K562 (cell line): ENCODE data around the gene TSSK6. TPM values are rescaled to one million over a fixed set of nuclear protein-coding genes. Genes with fewer than 3 reads are reported as not detected.

Experiments used
- ATAC-seq: fragments of 200-7000 bp; cut with Tn5 transposase; 3 replicates; pipeline ENCODE4 v1.9.1; 2020; ENCODE audit warnings: moderate library complexity
- BruUV-seq: library from RNA; stranded (reverse); fragments of 400-500 nt; replicated peaks from 2 replicates; lab custom pipeline; 2021; lab: Mats Ljungman, UMichigan
- CTCF ChIA-PET: fragments of 300-600 bp; formaldehyde crosslinking; extraction: SDS; loops from one replicate; lab custom pipeline; 2021; ENCODE audit warnings: low intra/inter-chr PET ratio; lab: Yijun Ruan, JAX
- POLR2A ChIA-PET: fragments of 300-600, 350-650 bp; sonication (Branson Sonifier 250); formaldehyde crosslinking; extraction: SDS; loops from one replicate; lab custom pipeline; 2021; ENCODE audit warnings: antibody characterized with exemption, inconsistent platforms; lab: Yijun Ruan, JAX
- DNase-seq, 4 experiments: peaks; one replicate each; pipeline versions ENCODE4 v3.0.0 to v3.0.0-alpha.2; 2011 to 2018; ENCODE audit warnings: low spot score in 3 of 4, mixed read lengths in 3 of 4; ENCODE audit errors: extremely low read depth in 1 of 4
- FAIRE-seq: peaks from 2 replicates; lab custom pipeline; 2011; peaks lifted over from hg19 to GRCh38; lab: Jason Lieb, UNC
- H2AFZ ChIP-seq: 2 replicates; pipeline ENCODE4 v1.6.0; 2011; ENCODE audit warnings: low read depth, low read length, control low read depth, inconsistent platforms
- H3K27ac ChIP-seq: fragments of 200-600 bp; 3 replicates; pipeline ENCODE4 v1.8.0; 2011; ENCODE audit warnings: low read depth, mild to moderate bottlenecking, control low read depth, inconsistent platforms, low read length, moderate library complexity, mixed read lengths; ENCODE audit errors: extremely low read depth
- H3K27me3 ChIP-seq, 2 experiments: fragments of 300-600 bp in 1 of 2; 2 replicates in 1 of 2; 3 replicates in 1 of 2; pipeline versions ENCODE4 v1.6.0 to v1.8.0; 2011; ENCODE audit warnings: inconsistent platforms in 2 of 2, low read length in 2 of 2, mild to moderate bottlenecking in 1 of 2, mixed read lengths in 1 of 2, moderate library complexity in 1 of 2; ENCODE audit not compliant: control insufficient read depth in 2 of 2, insufficient read depth in 2 of 2
- H3K36me3 ChIP-seq: fragments of 300-600 bp; 3 replicates; pipeline ENCODE4 v1.8.0; 2011; ENCODE audit warnings: mild to moderate bottlenecking, low read length, inconsistent platforms; ENCODE audit not compliant: control insufficient read depth, insufficient read depth
- H3K4me1 ChIP-seq, 2 experiments: fragments of 200-600 bp in 1 of 2; replicated peaks in 1 of 2; 2 replicates in 1 of 2; 3 replicates in 1 of 2; pipeline versions ENCODE4 v1.5.1 to v1.8.0; 2011; ENCODE audit warnings: inconsistent platforms in 2 of 2, low read length in 2 of 2, mild to moderate bottlenecking in 1 of 2, mixed read lengths in 1 of 2, moderate library complexity in 1 of 2; ENCODE audit not compliant: control insufficient read depth in 2 of 2, insufficient read depth in 2 of 2
- H3K4me2 ChIP-seq: 2 replicates; pipeline ENCODE4 v1.6.1; 2011; ENCODE audit warnings: low read length, control low read depth, inconsistent platforms, mixed read lengths; ENCODE audit not compliant: insufficient read depth
- H3K4me3 ChIP-seq: fragments of 200-600 bp; sonication (generic), shearing (Covaris generic); 2 replicates; pipeline ENCODE4 v1.5.1; 2016; ENCODE audit warnings: control low read depth, inconsistent platforms
- H3K79me2 ChIP-seq: fragments of 200-600 bp; 3 replicates; pipeline ENCODE4 v1.8.0; 2011; ENCODE audit warnings: low read length, inconsistent platforms; ENCODE audit not compliant: control insufficient read depth, insufficient read depth
- H3K9ac ChIP-seq, 2 experiments: 2 replicates each; pipeline versions ENCODE4 v1.6.0 to v1.6.1; 2011; ENCODE audit warnings: low read depth in 2 of 2, low read length in 2 of 2, control low read depth in 1 of 2, inconsistent platforms in 1 of 2, mild to moderate bottlenecking in 1 of 2, mixed read lengths in 1 of 2; ENCODE audit not compliant: insufficient read depth in 1 of 2
- H3K9me1 ChIP-seq: one replicate; pipeline ENCODE4 v1.6.0; 2011; ENCODE audit warnings: inconsistent platforms, mild to moderate bottlenecking, low read length, moderate library complexity; ENCODE audit not compliant: control insufficient read depth, insufficient read depth
- H3K9me3 ChIP-seq: replicated peaks from 2 replicates; pipeline ENCODE4 v1.5.1; 2011; ENCODE audit warnings: low read depth, low read length, inconsistent platforms; ENCODE audit not compliant: control insufficient read depth, insufficient read depth
- H4K20me1 ChIP-seq: replicated peaks from 2 replicates; pipeline ENCODE4 v1.6.1; 2011; ENCODE audit warnings: low read length, inconsistent platforms, mixed read lengths; ENCODE audit not compliant: control insufficient read depth, insufficient read depth
- ARHGAP35 ChIP-seq: fragments of 450-650 bp; IDR thresholded peaks from 2 replicates; pipeline ENCODE4 v1.6.1; 2018; ENCODE audit not compliant: partially characterized antibody
- ATF7 ChIP-seq: fragments of 450-650 bp; IDR thresholded peaks from 2 replicates; pipeline ENCODE4 v1.7.1; 2014; ENCODE audit warnings: mild to moderate bottlenecking, moderate library complexity
- CBX2 ChIP-seq: fragments of 200-600 bp; sonication (generic); IDR thresholded peaks from one replicate; pipeline ENCODE4 v1.6.1; 2012; ENCODE audit warnings: mild to moderate bottlenecking, low read length, inconsistent platforms; ENCODE audit not compliant: insufficient read depth, poor library complexity, severe bottlenecking
- CTBP1 ChIP-seq: fragments of 450-650 bp; IDR thresholded peaks from 2 replicates; pipeline ENCODE4 v1.6.1; 2016; ENCODE audit warnings: borderline replicate concordance
- HDAC6 ChIP-seq: IDR thresholded peaks from 2 replicates; pipeline ENCODE4 v1.6.1; 2012; ENCODE audit warnings: low read depth, mild to moderate bottlenecking, control low read depth, inconsistent platforms, low read length, moderate library complexity
- HMG20A ChIP-seq: fragments of 450-650 bp; formaldehyde crosslinking; conservative IDR thresholded peaks from 2 replicates; pipeline ENCODE4 v1.4.0; 2020; ENCODE audit warnings: mild to moderate bottlenecking, mixed read lengths
- ZC3H4 ChIP-seq: sonication (generic); formaldehyde crosslinking; IDR thresholded peaks from 2 replicates; pipeline ENCODE4 v1.9.0; 2021; ENCODE audit warnings: missing genetic modification reagents, borderline replicate concordance
- ZNF165 ChIP-seq: fragments of 250-450 bp; sonication (Bioruptor Pico); IDR thresholded peaks from 2 replicates; pipeline ENCODE4 v1.4.0; 2020; ENCODE audit warnings: borderline replicate concordance
- WGBS: fragments of 100-300 bp; shearing (Covaris generic); methylation state at CpG from one replicate; pipeline ENCODE4 v1.1.6; 2016; ENCODE audit warnings: low coverage, mixed read lengths; ENCODE audit not compliant: insufficient coverage; ENCODE audit errors: missing lambda C conversion rate; 5-methylcytosine and 5-hydroxymethylcytosine counted together
- in situ Hi-C: fragments of 300-500 bp; cut with MboI; formaldehyde crosslinking; loops from 4 replicates; pipeline ENCODE4 v1.15.0; 2018; ENCODE audit warnings: inconsistent platforms, mixed read lengths
- intact Hi-C: fragments of 100-400 bp; cut with micrococcal nuclease; formaldehyde crosslinking; loops from 2 replicates; pipeline ENCODE4 v1.14.2; 2022
- polyA plus RNA-seq, 8 experiments: library from polyadenylated mRNA; depleted of rRNA in 4 of 8; stranded (reverse) in 5 of 8; unstranded in 3 of 8; fragments of >200 nt; fragmentation: Nextera tagmentation in 2 of 8; fragmentation: Illumina TruSeq in 1 of 8; extraction: Ambion mirVana in 2 of 8; extraction: Trizol in 1 of 8; gene quantifications; 2 replicates each; pipeline versions ENCODE4 v1.2.1 to v1.2.3, GENCODE V29; 2011 to 2014; ENCODE audit warnings: inconsistent platforms in 1 of 8, missing spikeins in 1 of 8
- total RNA-seq, 7 experiments: library from RNA; depleted of rRNA in 6 of 7; stranded (reverse); fragments of >200 nt in 6 of 7; fragmentation: Illumina TruSeq in 2 of 7; extraction: Trizol in 2 of 7; gene quantifications; 2 replicates each; pipeline versions ENCODE4 v1.2.1 to v1.2.3, GENCODE V29; 2011 to 2021; ENCODE audit warnings: low replicate concordance in 1 of 7

TSSK6 gene
- total and polyA plus RNA-seq, 9 of the 15 experiments (the other 6 are each of a cell fraction or from before 2014, with no cell fraction given) = 0.21 to 2.6 (median 1.5) TPM; not detected in 3

DNA sequence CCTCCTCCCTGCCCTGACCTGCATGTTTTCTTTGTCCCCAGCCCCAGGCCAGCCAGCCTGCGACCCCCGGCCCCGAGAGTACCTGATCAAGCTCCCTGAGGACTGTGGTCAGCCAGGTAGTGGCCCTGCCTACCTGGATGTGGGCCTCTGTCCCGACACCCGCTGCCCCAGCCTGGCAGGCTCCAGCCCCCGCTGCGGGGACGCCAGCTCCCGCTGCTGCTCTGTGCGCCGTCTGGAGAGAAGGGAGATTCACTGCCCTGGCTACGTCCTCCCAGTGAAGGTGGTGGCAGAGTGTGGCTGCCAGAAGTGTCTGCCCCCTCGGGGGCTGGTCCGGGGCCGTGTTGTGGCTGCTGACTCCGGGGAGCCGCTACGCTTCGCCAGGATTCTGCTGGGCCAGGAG lies 28.3 kb upstream of the TSSK6 start (continued):
- no peak for TF ChIP-seq HMG20A (CRISPR knock-in tag)
- TF ChIP-seq ATF7 = no peak
- no peak for TF ChIP-seq ZNF165 (CRISPR knock-in tag)
- TF ChIP-seq, all 486 proteins: peak for 0

DNA sequence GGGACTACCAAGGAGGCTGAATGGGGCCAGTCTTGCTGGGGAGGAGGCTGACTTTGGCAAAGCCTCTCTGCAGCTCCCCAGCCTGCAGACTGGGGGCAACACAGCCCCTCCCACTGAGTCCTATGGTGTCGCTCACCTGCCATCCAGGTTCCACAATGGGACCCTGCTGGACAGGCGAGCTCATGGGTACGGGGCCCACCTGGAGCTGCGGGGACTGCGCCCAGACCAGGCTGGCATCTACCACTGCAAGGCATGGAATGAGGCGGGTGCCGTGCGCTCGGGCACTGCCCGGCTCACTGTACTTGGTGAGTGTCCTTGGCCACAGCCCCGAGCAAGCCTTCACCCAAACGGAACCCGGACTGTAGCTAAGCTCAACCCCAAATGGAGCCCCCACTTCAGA lies 27.8 kb upstream of the TSSK6 start:
- H3K4me3 ChIP-seq = no peak overlapping the region
- TF ChIP-seq ARHGAP35 (no peak), CBX2 (no peak), CTBP1 (no peak), ZC3H4 (no peak), HDAC6 (no peak)
- TF ChIP-seq, all 486 proteins: peak for 0
- intact Hi-C loops (no loop called here), in situ Hi-C loops (loop anchor here (25.0 kb wide), 1 partner anchor 94 kb away; the partner anchor contains the start of genes GMIP and LPAR2)
- no peaks in the 10 kb centered on the region; the same call in 1 of the 2 replicates for H3K9me3 ChIP-seq
- BruUV-seq = no TSS peak
- H3K9me1 ChIP-seq = no peaks in the 10 kb centered on the region
- H4K20me1 ChIP-seq = no peaks in the 10 kb centered on the region
- no peak overlapping the region for H2AFZ ChIP-seq
- H3K79me2 ChIP-seq = no peaks in the 10 kb centered on the region
- ChIA-PET CTCF (no interaction called here), POLR2A (no interaction called here)
- H3K27ac ChIP-seq = no peak overlapping the region
- DNase-seq = no peak
- ATAC-seq = no peak
- H3K9ac ChIP-seq = no peak overlapping the region
- peaks cover 3 to 19% of the 10 kb centered on the region in 2 experiments; a peak in 3 of 5 replicates for H3K27me3 ChIP-seq
- no peak overlapping the region for H3K4me2 ChIP-seq
- peaks cover 2 to 72% of the 10 kb centered on the region in 2 experiments; a peak in 2 of 5 replicates for H3K4me1 ChIP-seq
- H3K36me3 ChIP-seq = no peaks in the 10 kb centered on the region
- 45% methylated on average over 13 of the region's 13 CpGs for WGBS
- FAIRE-seq = no peak
